HG03159 (cell line): Measurements from ENCODE around the gene RBBP8NL.

ENCODE experiments used
- ATAC-seq: cut with Tn5 transposase; IDR thresholded peaks from one replicate; pipeline ENCODE4 v1.9.1; 2021; ENCODE audit warnings: mild to moderate bottlenecking, moderate library complexity; ENCODE audit not compliant: unreplicated experiment

The RBBP8NL gene

DNA sequence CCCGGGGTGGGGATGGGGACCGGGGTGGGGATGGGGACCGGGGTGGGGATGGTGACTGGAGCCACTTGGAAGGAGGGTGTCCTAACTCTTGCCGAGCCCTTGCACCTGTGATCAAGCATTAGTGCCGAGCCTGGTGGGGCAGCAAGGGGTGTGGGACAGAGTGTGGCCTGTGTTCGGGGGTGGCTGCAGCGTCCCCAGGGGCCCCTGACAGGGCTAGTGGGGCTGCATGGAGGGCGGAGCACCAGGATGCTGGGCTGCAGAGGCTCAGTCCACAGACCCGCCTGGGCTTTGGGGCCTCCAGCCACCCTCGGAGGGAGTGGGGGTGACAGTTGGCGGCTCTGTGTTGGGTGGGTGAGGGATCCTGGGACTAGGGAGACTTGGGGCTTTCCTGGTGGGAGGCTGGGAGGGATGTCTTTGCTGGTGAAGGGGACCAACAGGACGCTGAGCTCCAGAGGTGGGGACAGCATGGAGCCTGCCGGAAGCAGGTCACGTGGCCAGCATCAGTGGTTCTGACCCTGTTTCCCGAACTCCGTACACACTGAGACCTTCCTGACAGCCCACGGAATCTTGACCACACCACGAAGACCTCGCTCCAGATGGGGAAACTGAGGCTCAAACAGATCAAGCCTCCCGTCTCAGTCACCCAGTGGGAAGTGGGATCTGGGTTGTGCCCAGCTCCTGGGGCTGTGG lies 4.6 kb downstream of the RBBP8NL start:
- no peak for ATAC-seq

GRCh38 chr20:62421716-62421990 lies 5.7 kb downstream of the RBBP8NL start:
- ATAC-seq, result no peak

DNA sequence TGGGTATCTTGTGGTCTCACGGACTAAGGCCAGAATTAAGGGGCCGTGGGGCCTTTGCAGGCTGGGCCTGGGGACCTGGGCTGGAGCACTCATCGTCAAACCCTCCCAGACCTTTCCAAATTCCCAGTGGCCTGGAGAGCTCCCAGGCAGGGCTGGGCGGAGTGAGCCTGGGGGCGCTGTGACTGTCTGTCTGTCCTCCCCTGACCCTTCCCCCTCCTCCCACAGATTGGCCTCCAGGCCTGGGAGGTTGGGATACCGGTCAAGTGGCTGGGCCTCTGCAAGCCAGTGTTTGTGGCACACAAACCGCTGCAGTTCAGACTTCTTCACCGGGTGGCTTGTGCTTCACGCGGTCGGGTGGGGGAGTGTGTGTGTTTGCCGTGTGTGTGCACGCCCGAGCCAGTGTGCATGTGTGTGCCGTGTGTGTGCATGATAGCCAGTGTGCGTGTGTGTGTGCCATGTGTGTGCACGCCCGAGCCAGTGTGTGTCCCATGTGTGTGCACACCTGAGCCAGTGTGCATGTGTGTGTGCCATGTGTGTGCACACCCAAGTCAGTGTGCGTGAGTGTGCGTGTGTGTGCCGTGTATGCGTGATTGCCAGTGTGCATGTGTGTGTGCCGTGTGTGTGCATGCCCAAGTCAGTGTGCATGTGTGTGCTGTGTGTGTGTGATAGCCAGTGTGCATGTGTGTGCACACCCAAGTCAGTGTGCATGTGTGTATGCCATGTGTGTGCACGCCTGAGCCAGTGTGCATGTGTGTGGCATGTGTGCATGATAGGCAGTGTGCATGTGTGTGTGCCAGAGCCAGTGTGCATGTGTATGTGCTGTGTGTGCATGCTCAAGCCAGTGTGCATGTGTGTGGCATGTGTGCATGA lies 6.3 kb downstream of the RBBP8NL start:
- no peak for ATAC-seq

DNA sequence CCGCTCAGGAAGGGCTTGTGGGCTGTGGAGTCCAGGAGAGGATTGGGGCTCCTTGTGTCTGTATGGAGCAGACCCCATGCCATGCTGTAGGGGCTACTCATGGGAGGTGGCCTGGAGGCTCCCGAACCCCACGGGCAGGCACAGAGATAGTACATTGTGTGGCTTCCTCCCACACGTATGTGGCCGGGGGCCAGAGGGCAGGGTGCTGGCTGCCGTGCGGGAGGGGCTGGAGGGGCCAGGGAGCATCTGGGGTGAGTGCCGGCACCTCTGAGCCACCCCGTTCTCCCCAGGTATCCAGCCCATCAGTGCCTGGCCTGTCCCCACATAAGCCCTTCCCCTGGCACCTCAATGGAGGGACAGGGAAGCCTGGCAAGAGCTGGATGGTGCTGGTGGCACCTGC lies 7.6 kb downstream of the RBBP8NL start:
- ATAC-seq, result no peak

DNA sequence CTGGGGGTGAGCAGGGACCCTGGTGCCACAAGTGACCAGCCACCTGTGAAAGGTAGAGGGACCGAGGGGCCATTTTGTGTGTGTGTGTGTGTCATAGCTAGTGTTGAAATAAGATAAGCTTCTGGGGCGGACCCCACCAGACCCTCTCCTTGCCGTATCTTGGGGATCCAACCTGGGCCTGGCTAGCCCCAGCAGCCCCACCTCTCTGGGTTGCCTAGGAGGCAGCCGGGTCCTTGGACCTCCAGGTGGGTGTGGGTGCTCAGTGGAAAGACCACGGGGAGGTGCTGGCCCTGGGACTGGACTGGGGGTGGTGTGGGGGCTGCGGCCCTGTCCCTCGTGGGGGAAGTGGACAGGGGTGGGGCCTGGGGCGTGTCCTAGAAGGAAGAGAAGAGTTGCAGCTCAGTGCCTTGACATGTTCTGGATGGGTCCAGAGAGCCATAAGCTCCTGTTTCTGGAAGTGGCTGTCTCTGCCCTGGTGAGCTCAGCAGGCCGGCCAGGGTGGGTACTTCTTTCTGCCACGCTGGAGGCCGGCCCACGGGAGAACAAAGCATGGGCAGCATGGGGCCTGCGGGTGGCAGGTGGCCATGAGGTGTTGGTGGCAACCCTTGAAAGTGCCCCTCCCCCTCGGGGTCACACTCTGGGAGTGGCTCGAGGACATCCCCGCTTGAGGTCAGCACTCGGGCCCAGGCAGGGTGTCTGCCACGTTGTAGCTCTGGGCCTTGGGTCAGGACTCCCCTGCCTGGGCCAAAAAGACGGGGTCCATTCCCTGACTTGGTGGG lies 8.4 kb downstream of the RBBP8NL start:
- ATAC-seq, result no peak

- ATAC-seq, result no peak
Measured at GRCh38 chr20:62417981-62418708, 9.2 kb downstream of the RBBP8NL start.

DNA sequence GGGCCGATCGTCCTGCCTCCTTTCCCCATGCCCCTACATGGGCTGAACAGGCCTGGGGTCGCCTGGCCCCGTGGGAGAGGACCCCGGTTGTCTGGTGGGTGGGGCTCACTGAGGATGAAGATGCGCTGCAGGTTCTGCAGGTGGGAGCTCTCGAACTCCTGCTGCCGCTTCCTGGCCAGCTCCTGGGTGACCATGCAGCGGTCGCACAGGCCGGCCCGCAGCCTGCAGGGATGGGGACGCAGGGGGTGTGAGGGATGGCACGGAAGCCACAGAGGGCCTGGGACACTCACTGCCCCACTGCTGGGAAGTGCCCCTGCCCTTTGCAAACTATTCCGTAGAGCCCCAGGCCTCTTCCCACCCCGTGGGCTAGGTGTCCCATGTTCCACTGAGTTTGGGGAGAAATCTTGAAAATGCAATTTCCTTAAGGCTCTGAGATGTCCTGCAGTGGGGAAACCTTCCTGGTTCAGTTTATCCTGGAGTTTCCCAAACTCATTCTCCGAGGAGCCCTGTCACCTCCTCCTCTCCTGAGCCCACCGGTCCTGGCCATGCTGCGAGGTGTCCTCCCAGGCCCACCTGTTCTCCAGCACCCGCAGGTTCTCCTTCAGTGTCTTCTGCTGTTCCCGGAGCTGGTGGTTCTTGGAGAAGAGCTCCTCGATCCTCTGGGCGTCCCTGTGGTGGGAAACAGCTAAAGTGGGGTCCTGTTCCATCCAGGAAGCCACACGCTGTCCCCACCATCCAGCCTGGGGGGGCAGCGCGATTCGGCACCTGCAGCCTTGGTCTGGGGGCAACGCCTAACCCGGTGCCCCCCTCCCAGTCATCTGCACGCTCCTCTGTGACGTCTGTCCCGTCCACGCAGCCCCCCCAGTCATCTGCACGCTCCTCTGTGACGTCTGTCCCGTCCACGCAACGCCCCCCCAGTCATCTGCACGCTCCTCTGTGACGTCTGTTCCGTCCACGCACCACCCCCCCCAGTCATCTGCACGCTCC lies 10.4 kb downstream of the RBBP8NL start:
- ATAC-seq, result no peak

DNA sequence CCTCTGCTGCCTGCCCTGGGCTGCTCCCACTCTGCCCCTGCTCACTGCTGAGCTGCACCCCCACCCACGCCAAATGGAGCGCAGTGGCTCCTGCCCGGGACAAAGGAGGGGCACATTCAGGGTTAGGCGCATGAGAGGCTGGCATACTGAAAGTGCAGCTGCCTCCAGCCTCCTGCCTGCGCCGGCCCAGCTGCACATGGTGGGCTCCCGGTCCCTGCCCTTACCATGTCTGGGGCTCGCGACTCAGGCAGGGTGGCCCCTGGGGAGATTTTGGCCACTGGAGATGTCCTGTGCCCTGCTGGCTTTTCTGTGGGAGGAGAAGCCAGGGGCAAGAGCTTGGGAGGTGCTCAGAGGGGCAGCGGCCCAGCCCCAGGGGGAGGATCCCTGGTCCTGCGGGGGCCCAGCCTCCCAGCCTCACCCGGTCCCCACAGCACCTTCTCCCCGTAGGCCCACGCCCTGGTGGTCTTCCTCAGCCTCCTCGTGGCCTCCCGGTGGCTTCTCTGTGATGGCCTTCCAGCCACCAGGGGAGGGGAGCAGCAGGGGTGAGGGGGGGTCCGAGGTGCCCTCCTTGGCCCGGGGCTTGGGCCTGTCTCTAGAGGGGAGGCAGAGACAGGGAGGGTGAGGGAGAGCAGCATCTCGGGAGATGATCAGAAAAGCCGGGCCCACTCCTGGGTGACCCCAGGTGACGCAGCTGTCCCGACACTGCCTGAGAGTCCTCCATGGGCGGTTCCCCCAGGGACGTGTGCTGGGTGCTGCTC lies 11.8 kb downstream of the RBBP8NL start:
- no peak for ATAC-seq

- no peak for ATAC-seq
Measured at GRCh38 chr20:62413896-62414481, 13.3 kb downstream of the RBBP8NL start.

GRCh38 chr20:62413025-62413570 lies 14.2 kb downstream of the RBBP8NL start:
- no peak for ATAC-seq

DNA sequence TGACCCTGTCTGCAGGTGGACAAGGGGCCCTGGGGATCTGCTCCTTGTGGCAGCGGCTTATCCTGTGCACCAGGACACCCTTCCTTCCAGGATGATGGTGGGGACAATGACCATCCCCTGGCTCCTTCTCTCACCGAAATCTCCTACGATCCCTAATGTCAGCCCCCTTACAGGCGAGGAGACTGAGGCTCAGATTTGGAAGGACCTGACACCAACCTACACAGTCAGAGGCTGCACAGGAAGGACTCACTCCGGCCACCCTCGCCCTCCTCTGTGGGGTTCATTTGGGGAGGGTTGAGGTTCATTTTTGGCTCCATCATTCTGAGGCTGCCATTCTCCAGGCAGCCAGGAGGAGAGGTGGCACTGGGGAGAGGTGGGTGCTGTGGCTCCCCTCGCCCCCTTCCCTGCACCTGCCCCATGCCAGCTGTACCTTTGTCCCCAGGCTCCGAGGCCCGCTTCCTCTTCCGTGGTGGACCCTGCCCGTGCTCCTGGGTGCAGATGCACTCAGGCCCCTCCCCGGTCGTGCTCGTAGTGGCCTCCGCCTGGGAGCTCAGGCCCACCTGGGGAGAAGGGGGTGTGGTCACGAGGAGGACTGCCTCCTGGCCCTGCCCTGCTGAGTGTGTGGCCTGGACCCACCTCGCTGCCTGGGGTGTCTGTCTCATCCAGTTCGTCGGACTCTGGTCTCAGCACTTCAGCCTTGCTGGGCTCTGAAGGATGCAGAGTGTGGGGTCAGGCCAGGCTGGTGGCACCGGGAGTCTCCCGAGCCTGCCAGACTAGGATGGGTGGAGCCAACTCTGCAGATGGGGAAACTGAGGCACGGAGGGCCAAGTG lies 14.9 kb downstream of the RBBP8NL start:
- no peak for ATAC-seq

GRCh38 chr20:62411479-62412193 lies 15.7 kb downstream of the RBBP8NL start:
- no peak for ATAC-seq

DNA sequence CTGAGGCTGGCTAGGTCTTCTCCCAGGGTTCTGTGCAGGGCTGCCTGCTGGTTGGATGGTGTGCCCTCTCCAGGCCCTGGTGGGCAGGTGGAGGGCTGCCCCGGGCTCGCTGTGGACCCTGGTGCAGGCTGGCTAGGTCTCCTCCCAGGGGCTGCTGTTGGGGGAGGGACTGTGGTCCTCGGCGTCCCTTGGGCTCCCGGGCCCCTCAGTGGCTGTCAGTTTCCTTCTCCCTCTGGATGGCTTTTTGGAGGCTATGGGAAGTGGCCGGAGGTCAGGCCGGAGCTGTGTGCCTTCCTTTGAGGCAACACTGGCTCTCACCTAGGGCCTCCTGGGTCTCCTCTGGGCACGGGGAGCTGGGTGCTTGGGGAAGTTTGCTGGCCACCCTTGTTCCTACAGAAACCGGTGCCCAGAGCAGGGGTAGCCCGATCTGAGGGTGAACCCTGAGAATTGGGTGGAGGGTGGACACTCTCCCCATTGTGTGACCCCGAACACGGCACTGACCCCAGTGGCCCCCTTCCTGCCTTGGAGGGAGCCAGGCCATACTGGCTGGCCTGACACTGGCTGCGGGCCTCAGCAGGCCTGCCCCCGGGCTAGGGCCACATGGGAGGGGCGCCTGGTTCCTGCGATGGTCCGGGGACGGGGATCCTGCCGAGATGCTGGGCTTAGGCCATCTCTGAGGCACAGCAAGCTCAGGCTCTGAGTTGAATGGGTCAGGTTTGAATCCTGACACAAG lies 16.4 kb downstream of the RBBP8NL start:
- no peak for ATAC-seq

GRCh38 chr20:62409931-62410745 lies 17.2 kb downstream of the RBBP8NL start:
- ATAC-seq, result no peak

- no peak for ATAC-seq
Measured at GRCh38 chr20:62409086-62409853, 18.1 kb downstream of the RBBP8NL start.
